Measurements from ENCODE around the gene TOM1L2.

Gene TOM1L2

DNA sequence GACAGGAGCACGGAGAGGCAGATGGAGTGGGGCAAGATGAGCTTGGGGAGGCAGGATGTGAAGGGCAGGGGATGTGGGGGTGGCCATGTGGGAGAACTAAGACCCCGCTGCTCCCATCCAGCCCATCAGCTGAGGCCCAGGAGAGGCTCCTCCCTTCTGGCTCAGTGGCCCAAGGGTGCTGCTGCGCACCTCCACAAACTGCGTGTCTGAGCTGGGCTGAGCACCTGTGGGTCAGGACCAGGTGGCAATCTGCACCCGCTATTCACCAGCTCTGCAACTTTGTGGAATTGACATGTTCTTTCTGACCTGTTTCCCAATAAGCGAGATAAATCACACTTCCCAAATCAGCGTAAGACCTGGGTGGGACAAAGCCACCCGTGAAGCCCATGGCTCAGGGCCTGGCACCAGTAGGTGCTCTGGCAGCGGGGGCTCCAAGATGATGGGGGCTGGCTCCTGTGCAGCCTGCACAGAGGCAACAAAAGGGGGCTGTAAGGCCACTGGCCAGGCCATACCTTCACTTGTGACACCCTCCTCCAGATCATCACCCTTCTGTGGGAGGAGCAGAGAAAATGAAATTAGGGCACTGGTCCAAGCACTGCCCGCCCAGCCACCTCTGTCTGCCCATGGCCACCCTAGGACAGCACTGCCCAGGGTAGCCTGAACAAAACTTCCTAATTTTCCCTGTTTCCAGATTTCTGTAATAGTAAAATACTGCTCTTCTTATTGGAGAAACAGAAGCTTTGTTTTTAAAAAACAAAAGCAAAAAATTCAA lies 123.7 kb downstream of the TOM1L2 start:
- DNase-seq (ENCODE audit: low spot score) = no peak

DNA sequence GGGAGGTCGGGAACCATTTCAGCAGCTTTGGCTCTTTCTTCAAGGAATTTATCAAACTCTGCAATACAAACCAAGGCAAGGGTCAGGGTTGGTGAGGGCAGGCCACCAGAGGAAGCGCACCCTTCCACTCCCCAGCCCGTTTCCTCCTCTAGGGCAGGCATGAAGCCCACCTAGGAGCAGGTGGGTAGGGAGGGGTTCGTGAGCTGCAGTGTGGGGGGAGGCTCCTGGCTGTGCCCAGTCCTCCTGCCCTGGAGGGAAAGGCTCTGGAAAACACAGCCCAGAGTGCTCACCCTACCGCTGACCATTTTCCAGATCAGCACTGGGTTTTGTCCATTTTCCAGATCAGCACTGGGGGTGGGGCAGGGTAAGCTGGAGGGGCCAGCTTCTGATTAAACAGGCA lies 124.5 kb downstream of the TOM1L2 start:
- no peak for DNase-seq (ENCODE audit: low spot score)

DNA sequence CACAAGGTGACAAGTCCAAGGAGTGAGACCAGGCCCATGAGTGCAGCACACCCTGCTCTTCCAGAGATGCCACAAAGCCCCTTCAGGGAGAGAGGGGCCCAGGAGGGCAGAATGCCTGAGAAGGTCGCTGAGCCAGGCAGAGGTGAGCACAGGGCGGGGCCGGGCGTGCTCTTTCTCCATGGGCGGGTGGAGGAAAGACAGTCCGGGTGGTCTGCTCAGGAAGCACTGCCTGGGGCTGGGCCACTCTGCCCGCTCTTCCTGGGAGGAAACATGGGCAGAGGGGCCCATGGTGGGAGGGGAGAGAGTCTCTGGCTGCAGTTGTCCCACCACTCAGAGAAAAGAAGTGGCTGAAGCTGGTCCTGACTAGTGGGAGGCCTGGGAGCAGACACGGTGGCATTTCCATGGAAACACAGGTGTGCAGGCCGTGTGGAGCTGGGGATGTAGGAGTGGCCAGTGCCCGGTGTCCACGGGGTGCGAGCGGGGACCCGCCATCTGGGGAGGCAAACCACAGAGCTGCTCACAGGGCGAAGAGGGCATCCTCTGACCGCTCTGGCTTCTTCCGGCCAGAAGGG lies 125.0 kb downstream of the TOM1L2 start:
- no peak for DNase-seq (ENCODE audit: low spot score)

DNA sequence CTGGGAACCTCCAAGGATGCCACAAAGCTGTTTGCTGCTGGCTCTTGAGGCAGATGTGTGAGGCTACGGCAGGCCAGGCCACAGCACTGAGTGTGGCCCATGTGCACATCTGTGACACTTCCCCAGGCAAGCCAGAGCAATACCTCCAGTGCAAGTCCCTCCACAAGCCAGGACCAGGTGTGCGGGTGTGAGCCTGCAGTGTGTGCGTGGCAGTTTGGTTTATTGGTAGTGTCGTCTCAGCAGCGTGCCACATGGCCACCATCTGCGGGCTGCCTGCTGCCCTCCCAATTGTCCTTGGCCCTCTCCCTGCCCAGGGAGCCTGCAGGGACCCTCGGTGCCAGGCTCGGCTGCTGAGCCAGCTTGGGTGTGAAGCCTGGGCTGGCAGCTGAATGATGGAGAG lies 125.6 kb downstream of the TOM1L2 start:
- no peak for DNase-seq (ENCODE audit: low spot score)

DNA sequence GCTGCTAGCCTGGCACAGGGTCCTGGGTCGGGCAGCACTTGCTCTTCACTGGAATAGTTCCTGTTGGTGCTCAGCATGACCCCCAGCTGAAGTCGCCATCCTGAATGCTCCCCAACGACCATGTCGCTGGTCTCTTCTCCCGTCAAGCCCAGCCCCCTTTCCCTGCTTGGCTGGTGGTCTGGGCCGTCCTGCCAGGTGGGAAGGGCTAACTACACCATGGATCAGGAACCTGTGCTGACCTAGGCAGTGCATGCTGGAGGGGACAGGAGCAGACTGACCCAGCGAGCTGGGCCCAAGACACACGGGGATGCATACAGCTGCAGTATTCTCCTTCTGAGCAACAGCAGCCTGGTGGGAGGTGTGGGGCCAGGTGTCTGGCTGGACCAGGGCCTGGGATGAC lies 126.2 kb downstream of the TOM1L2 start:
- no peak for DNase-seq (ENCODE audit: low spot score)

DNA sequence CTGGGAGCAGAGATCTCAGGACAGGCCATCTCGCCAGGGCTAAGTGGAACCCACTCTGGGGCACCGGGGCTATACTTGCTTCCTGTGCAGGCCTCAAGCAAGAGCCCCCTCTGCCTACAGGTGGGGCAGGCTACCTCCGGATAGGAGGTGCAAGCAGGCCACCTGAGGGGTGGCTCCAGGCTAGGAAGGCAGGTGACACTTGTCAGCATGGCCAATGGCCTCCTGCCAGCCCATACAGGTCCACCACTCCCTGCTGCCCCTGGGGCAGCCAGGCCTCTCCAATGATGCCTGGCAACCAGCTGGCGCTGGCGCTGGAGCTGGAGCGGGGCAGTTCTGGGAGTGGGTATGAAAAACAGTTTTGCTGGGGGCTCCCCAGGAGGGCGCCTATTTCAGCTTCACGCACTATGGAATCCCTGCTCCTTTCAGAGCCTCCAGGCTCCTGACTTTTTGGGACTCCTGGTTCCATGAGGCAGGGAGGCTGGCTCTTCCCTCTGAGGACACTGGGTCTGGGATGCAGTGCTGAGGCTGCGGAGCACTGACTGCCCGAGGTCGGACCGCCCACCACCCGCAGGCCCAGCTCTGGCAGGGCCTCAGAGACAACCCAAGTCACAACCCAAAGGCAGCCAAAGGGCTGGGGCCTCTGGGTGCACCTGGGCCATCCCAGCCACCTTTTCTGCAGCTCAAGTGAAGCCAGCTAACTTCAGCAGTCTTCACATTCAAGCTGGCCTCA lies 127.0 kb downstream of the TOM1L2 start:
- DNase-seq (ENCODE audit: low spot score) = no peak

DNA sequence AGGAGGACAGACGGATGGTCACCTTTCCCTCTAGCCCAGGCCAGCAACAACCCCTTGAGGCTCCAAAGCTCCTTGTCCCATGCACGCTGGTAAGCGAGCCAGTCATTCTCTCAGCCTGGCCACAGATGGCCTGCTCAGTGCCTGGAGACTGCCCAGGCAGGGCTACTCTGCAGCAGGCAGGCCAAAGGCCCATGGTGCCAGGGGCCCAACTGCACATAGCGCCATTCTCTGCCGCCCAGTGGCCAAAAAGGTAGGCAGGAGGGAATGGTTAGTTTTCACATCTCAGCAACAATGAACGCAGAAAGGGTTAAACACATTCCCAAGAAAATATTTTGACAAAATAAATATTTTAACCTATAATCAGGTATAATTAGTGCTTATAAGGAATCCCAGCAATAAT lies 127.7 kb downstream of the TOM1L2 start:
- no peak for DNase-seq (ENCODE audit: low spot score)

DNA sequence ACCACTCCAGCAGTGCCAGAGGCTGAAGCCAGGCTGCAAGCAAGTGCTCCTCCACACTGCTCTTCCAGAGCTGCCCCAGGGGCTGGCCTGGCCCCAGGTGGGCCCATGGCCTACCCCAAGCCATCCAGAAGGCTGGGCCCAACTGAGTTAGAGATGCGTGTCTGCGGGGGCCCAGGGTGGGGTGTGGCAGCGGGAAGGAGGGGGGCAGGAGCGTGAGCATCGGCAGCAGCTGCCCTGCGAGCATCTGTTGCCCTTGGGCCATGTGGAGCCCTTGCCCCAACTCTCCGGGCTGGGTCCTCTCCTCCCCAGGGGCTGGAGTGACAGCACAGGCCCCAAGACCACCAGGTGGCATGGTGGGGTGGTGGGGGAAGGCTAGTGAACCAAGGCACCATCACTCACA lies 128.1 kb downstream of the TOM1L2 start:
- DNase-seq (ENCODE audit: low spot score) = no peak

DNA sequence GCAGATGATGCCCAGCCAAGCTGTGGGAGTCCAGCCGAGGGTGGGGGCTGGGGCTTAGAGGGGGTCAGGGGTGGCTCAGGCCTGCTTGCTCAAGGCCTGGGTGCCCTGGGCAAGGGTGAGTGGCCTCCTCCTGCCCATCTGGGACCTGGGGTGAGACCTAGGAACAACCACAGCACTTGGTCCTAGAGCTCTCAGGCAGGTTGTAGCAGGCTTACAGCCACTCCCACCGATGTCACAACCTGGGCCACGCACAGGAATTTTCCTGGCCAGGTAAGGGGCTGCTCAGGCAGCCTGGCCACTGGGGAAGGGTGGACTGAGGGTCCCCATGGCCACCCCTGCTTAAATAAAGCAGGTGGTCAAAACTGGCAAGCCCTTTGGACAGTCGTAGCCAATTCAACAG lies 129.1 kb downstream of the TOM1L2 start:
- no peak for DNase-seq (ENCODE audit: low spot score)

DNA sequence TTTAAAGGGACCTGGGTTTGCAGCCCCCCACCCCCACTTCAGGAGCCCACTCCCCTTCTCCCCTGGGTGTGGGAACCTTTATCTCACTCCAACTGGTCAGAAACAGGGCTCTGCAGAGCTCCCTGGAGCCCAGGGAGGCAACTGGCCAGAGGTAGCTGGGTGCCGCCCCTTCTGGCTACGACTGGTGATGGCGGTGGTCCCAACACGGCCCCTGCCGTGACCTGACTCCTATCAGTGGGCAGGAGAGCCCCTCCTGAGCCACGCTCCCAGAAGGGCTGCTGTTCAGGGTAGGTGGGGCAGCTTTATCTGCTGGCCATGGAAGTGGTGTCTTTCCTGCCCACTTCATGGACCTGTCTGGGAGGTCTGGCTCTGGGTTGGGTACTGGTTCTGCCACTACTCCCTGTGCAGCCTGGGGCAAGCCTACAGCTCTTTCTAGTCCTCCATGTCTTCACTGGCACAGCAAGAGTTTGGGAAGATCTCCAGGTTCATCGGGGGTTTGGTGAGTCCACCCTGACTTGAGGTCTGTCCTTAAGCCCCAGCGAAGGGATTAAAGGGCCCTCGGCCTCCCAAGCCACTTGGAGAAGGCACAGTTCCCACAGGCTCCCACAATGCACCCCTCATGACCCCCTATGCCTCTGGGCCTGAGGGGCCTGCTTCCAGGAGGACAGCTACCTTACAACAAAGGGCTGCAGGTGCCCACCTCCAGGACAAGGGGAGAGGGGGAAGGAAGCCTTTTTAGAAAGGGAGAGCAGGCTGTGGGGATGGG lies 129.9 kb downstream of the TOM1L2 start:
- no peak for DNase-seq (ENCODE audit: low spot score)

DNA sequence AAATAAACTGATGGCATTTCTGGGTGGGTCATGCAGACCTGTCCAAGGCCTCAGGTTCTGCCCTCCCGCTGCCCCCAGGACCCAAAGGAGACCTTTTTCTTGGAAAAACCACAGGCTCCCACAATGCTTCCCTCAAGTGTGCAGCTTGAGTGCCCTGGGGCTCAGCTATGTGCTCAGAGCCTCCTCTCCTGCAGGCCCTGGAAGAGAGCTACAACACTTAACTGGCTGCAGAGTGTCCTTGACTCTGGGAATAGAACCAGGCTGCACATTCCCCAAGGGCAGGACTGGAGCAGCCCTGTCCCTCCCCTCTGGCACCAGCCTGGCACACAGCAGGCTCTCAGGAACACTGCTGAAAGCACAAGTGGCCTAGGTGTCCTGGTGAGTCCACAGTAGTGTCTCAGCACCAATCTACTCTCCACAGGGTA lies 130.6 kb downstream of the TOM1L2 start:
- DNase-seq (ENCODE audit: low spot score) = peak; percentile 15

DNA sequence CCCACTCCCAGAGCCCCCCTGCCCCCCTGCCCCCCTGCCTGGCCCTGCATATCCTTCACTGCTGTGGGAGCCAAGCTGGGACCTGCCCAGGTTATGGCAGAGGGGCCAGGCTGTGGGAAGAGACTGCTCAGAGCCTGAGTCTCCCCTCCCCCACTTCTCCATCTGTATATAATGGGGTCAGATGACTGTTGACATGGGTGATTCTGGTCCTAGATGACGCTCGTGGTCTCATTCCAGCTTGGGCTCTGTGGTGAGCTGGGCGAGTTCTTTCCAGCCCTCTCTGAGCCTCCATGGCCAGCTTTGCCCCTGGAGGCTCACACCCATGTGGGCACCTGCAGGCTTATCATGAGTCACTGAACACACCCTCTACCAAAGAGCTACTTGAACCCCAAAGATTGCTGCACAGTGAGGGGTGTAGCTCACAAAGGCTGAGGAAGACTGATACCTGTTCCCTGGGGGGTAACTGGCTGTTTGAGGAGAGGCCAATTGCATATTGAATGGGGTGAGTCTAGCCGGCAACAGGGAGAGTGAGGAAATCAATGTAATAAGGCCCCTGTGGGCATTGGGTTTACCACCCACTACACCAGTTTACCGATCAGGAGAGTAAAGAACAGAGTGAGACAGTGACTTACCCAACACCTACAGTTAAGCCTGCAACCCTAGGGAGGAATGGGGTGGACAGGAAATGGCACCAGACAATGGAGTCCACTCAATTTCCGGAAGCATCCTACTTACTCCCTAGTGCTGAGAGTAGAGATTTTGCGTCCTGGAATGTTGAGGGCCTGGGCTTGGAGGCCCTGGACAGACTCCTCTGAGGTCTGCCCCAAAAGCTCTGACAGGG lies 131.2 kb downstream of the TOM1L2 start:
- DNase-seq (ENCODE audit: low spot score) = peak; percentile 43

DNA sequence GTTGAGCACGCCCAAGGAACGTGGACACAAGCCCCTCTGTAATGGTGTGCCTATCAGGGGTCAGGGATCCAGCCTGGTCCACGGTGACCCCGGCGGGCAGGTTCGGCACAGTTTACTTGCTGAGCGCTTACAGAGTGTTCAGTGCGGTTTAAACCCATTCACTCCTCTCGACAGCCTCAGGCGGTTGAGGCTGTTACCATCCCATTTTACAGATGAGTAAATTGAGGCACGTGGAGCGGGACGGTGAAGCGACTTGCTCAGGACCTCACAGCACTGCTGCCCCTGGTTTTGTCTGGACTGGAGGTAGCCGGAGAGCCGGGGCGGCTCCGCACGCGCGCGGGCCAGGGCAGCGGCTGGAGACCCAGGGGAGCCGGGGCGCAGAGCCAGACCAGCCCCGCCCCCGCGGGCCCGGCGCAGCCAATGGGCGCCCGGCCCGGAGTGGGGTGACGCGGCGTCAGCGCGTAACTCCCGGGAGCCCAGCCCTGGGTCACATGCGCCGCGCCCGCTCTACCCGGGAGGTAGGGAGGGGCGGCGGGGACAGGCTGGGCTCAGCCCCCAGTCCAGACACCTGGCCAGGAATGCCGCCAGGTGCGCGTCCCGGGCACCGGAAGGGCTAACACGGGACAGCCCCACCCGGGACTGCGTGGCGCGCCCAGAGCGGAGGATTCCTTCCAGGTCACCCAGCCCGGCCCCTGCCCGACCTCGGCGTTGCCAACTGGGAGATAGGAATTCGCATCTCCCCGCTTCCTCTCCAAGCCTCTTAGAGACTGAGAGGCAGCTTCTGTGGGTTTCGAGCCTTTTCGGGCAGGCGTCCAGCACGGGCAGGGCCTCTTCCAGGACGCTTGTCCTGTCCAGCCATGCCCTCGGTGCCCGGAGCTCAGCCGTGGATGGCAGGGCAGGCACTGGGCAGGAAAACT lies 132.2 kb downstream of the TOM1L2 start:
- DNase-seq (ENCODE audit: low spot score) = peak; percentile 96

DNA sequence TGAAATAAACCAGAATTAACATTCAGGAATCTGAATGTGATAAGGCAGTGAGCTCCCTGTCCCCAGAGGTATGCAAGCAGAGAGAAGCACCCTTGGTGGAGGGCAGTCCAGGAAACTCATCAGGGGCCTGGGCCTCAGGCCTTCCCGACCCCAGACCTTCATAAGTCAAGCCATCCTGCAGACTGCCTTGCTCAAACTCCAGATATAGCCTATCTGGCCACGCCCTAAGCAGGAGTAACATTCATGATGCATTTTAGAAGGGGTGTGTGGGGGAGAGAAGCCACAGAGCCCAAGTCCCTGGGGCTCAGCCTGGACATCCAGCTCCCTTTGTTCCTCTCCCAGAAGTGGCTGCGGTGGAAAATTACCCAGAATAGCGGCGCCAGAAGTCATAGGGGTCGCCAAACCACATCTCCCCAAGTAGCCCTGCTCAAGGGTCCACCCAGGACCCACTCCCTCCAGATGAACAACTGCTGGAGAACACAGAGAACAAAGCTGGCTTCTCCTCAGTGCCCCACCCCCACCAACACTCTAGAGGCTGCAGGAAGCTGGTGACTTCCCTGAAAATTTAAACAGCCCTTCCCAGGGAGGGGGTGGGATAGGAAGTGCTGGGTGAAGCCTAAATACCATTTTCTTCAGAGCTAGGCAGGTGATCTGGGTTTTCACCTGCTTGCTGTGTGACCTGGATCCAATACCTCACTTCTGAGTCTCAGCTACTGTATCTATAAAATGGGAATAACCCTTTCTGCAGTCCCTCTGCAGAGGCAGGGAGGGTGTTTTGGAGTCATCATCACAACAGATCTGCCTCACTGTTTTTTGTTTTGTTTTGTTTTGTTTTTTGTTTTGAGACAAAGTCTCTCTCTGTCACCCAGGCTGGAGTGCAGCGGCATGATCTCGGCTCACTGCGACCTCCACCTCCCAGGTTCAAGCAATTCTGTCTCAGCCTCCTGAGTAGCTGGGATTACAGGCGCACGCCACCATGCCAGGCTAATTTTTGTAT lies 133.9 kb downstream of the TOM1L2 start:
- DNase-seq (ENCODE audit: low spot score) = peak; percentile 44

DNA sequence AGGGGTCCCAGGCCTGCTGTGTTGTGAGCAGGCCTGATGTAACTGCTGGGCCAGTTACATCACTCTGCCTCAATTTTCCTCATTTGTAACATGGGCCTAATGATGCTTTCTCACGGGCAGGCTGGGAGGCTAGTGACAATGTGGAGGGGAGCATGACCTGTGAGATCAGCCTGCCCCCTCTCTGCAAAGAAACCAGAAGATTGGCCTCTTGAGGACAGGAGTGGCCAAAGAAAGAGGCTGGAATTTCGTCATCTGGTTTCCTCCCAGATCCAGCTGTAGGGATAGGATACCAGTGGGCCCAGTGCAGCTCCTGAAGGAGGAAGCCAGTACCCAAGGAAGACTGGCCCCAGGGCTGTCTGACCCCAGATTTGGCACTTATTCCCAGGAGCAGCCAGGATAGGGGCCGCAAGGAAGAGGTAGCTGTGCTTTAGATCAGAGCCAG lies 134.8 kb downstream of the TOM1L2 start:
- peak; percentile 67 for DNase-seq (ENCODE audit: low spot score)

DNA sequence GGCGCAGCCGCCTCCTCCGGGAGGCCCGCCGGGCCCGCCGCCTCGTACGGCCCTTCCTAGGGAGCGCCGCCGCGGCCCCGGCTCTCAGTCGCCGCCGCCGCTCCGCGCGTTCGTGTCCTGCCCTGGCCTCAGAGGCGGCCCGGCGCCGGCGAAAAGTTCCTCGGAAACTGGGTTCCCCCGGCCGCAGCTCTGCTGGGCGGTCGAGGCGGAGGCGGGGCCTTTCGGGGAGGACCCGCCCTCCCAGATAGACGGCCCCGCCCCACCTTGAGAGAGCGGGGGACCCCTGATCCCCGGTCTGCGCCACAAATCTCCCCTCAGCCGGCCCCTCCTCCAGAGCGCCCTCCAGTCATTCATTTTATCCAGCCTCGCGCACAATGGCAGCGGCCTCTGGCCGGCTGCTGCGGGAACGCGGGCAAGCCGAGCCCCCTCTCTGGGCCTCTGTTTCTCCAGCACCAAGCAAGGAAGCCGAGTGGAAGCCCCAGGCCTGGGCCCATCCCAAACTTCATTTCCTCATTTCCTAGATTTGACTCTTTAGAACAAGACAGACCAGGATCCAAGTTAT lies 135.3 kb downstream of the TOM1L2 start, which contains the start of gene SREBF1:
TSS of gene SREBF1 (minus strand) at position 169 of the 562 bp plus-strand sequence. CDS start 169 bp downstream, outside the sequence.
- peak; percentile 78 for DNase-seq (ENCODE audit: low spot score)

DNA sequence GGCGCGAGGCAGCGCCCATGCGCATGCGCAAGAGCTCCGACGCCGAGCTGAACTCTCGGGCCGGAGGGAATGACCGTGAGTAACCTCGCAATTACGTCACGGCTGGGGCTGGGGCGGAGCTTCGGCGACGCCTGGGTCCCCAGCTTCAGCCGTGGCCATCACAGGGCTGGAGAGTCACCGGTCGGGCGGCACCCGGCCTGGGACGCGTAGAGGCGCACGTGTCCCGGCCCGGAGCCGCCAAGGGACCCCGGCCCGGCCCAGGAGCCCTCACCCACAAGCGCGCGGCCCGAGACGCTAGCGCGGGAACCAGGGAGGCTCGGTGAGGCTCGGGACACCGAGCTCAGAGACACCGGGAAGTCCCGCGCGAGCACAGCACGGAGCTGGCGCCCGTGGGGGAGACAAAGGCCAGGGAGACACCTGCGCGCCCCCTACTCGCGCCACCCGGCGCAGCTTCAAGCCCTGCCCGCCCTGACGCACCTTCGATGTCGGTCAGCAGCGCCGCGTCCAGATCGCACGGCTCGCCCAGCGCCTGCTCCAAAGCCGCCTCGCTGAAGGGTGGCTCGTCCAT lies 135.9 kb downstream of the TOM1L2 start:
- peak; percentile 97 for DNase-seq (ENCODE audit: low spot score)

Data from AG08396 (cell line).